HepG2 (cell line): Measurements from ENCODE around the gene RBM41. TPM values are rescaled to one million over a fixed set of nuclear protein-coding genes. Genes with fewer than 3 reads are reported as not detected.

Experiments used
- ATF7 ChIP-seq, 2 experiments: fragments of 450-650 bp in 1 of 2; sonication (generic) in 1 of 2; formaldehyde crosslinking in 1 of 2; IDR thresholded peaks; 2 replicates each; pipeline versions ENCODE4 v1.4.0 to v1.6.1; 2016 to 2020; ENCODE audit warnings: antibody characterized with exemption in 1 of 2, mild to moderate bottlenecking in 1 of 2, missing genetic modification reagents in 1 of 2
- CBX2 ChIP-seq, 2 experiments: fragments of 200-600 bp in 1 of 2; sonication (generic); formaldehyde crosslinking in 1 of 2; IDR thresholded peaks; 2 replicates each; pipeline versions ENCODE4 v1.7.0 to v1.8.1; 2018 to 2022; ENCODE audit warnings: low read depth in 2 of 2, low read length in 1 of 2, mild to moderate bottlenecking in 1 of 2, missing genetic modification reagents in 1 of 2
- DPF2 ChIP-seq: sonication (generic); formaldehyde crosslinking; IDR thresholded peaks from 2 replicates; pipeline ENCODE4 v1.4.0; 2020; ENCODE audit warnings: mild to moderate bottlenecking, low read depth, missing genetic modification reagents, borderline replicate concordance
- DZIP1 ChIP-seq: sonication (generic); formaldehyde crosslinking; IDR thresholded peaks from 2 replicates; pipeline ENCODE4 v1.5.0; 2020; ENCODE audit warnings: mild to moderate bottlenecking, missing genetic modification reagents
- ETV5 ChIP-seq: IDR thresholded peaks from 2 replicates; pipeline ENCODE4 v1.6.1; 2018; ENCODE audit warnings: missing biosample characterization, missing genetic modification reagents, inconsistent platforms, borderline replicate concordance
- GATAD2A ChIP-seq: IDR thresholded peaks from 2 replicates; pipeline ENCODE4 v1.6.1; 2016
- KLF6 ChIP-seq: IDR thresholded peaks from 2 replicates; pipeline ENCODE4 v1.8.0; 2016; ENCODE audit warnings: missing biosample characterization, missing genetic modification reagents
- LRRFIP1 ChIP-seq: sonication (generic); formaldehyde crosslinking; conservative IDR thresholded peaks from 2 replicates; pipeline ENCODE4 v1.4.0; 2020; ENCODE audit warnings: missing genetic modification reagents
- POGK ChIP-seq: sonication (generic); formaldehyde crosslinking; conservative IDR thresholded peaks from 2 replicates; pipeline ENCODE4 v1.8.0; 2022; ENCODE audit warnings: mild to moderate bottlenecking, moderate library complexity, missing genetic modification reagents
- RXRB ChIP-seq: IDR thresholded peaks from 2 replicates; pipeline ENCODE4 v1.6.1; 2016; ENCODE audit warnings: borderline replicate concordance, missing genetic modification reagents, missing compliant biosample characterization
- SIX4 ChIP-seq: sonication (generic); formaldehyde crosslinking; IDR thresholded peaks from 2 replicates; pipeline ENCODE4 v1.4.0; 2020; ENCODE audit warnings: missing genetic modification reagents
- SOX13 ChIP-seq, 3 experiments: fragments of 450-650 bp in 1 of 3; sonication (generic) in 1 of 3; formaldehyde crosslinking in 1 of 3; IDR thresholded peaks in 2 of 3; conservative IDR thresholded peaks in 1 of 3; 2 replicates each; pipeline versions ENCODE4 v1.5.0 to v1.6.1; 2016 to 2020; ENCODE audit warnings: antibody characterized with exemption in 1 of 3, mild to moderate bottlenecking in 1 of 3, missing compliant biosample characterization in 1 of 3, missing genetic modification reagents in 1 of 3, moderate library complexity in 1 of 3
- SOX5 ChIP-seq: IDR thresholded peaks from 2 replicates; pipeline ENCODE4 v1.6.1; 2016; ENCODE audit warnings: borderline replicate concordance
- TBP ChIP-seq: sonication (generic); formaldehyde crosslinking; IDR thresholded peaks from 2 replicates; pipeline ENCODE4 v1.5.0; 2020; ENCODE audit warnings: missing genetic modification reagents
- ZBTB38 ChIP-seq: sonication (generic); formaldehyde crosslinking; IDR thresholded peaks from 2 replicates; pipeline ENCODE4 v1.5.1; 2020; ENCODE audit warnings: mild to moderate bottlenecking, missing genetic modification reagents
- ZNF280B ChIP-seq: sonication (generic); formaldehyde crosslinking; IDR thresholded peaks from 2 replicates; pipeline ENCODE4 v1.5.0; 2020; ENCODE audit warnings: missing genetic modification reagents, mild to moderate bottlenecking, borderline replicate concordance
- ZNF431 ChIP-seq: sonication (generic); formaldehyde crosslinking; IDR thresholded peaks from 2 replicates; pipeline ENCODE4 v1.9.0; 2022; ENCODE audit warnings: missing genetic modification reagents, low read depth, mild to moderate bottlenecking, borderline replicate concordance
- ZNF652 ChIP-seq: IDR thresholded peaks from 2 replicates; pipeline ENCODE4 v1.6.1; 2016; ENCODE audit warnings: low read depth, borderline replicate concordance
- ZNF7 ChIP-seq: IDR thresholded peaks from 2 replicates; pipeline ENCODE4 v1.6.1; 2016; ENCODE audit warnings: missing biosample characterization, missing genetic modification reagents
- polyA plus RNA-seq, 8 experiments: library from polyadenylated mRNA; depleted of rRNA in 3 of 8; stranded (reverse) in 7 of 8; unstranded in 1 of 8; fragments of >200 nt; fragmentation: Illumina TruSeq in 4 of 8; extraction: Trizol in 4 of 8; gene quantifications; 2 replicates each; pipeline versions ENCODE4 v1.2.1 to v1.2.3, GENCODE V29; 2011 to 2016; ENCODE audit warnings: low read depth in 4 of 8, missing spikeins in 1 of 8, mixed read lengths in 1 of 8; ENCODE audit not compliant: insufficient read depth in 1 of 8
- total RNA-seq, 5 experiments: library from RNA; depleted of rRNA; stranded (reverse); fragments of >200 nt; fragmentation: Illumina TruSeq; extraction: Trizol; gene quantifications; 2 replicates each; pipeline ENCODE4 v1.2.3, GENCODE V29; 2016; ENCODE audit warnings: low read depth in 1 of 5

RBM41 gene
- total and polyA plus RNA-seq, 2 of the 13 experiments (the other 11 are each of a cell fraction or from before 2014, with no cell fraction given) = 6.5 to 15.4 TPM

GRCh38 chrX:107135049-107135964, 16.7 kb upstream of the RBM41 start (continued):
- no peak for TF ChIP-seq ZNF280B (CRISPR knock-in tag)
- no peak for TF ChIP-seq POGK (CRISPR knock-in tag)
- no peak for TF ChIP-seq ZBTB38 (CRISPR knock-in tag)
- TF ChIP-seq ZNF652 (CRISPR knock-in tag) = peak; percentile 74
- no peak for TF ChIP-seq RXRB (CRISPR knock-in tag)
- no peak for TF ChIP-seq DZIP1
- no peak for TF ChIP-seq KLF6 (CRISPR knock-in tag)
- TF ChIP-seq ETV5 (CRISPR knock-in tag) = peak; percentile 58; the same call in 1 of the 2 replicates
- no peak for TF ChIP-seq ZNF431 (CRISPR knock-in tag)
- TF ChIP-seq SIX4 = no peak
- no peak for TF ChIP-seq DPF2 (CRISPR knock-in tag)
- TF ChIP-seq GATAD2A (CRISPR knock-in tag) = peak; percentile 42; the same call in 1 of the 2 replicates
- TF ChIP-seq SOX13 (IDR thresholded peaks at IDR 0.05) = no peak
- TF ChIP-seq SOX13 (CRISPR knock-in tag; conservative IDR thresholded peaks at IDR 0.05 in 1 of 2, IDR thresholded peaks at IDR 0.05 in 1 of 2) = peak in 1 of 2 experiments; percentile 42; a peak in 1 of 4 replicates
- TF ChIP-seq ZNF7 = no peak
- TF ChIP-seq ATF7 (IDR thresholded peaks at IDR 0.05) = no peak
- no peak for TF ChIP-seq ATF7 (CRISPR knock-in tag; IDR thresholded peaks at IDR 0.05)
- TF ChIP-seq CBX2 (IDR thresholded peaks at IDR 0.05; ENCODE audit: low read depth, low read length) = no peak
- no peak for TF ChIP-seq CBX2 (CRISPR knock-in tag; IDR thresholded peaks at IDR 0.05; ENCODE audit: low read depth)
- TF ChIP-seq SOX5 (CRISPR knock-in tag) = 0 out of 2 replicates have a peak, but pooled peaks have one; percentile 28
- TF ChIP-seq TBP (CRISPR knock-in tag) = no peak
- no peak for TF ChIP-seq LRRFIP1 (CRISPR knock-in tag)
